Stimulated activated CD8-positive, alpha-beta memory T cell treated with anti-CD3 and anti-CD28 coated beads, Interleukin-7, amount 100 ng/mL, for 24 hours (primary cell): Measurements from ENCODE around the gene CALHM3.

Experiments used
- DNase-seq: peaks from one replicate; pipeline ENCODE4 v3.0.0-alpha.2; 2020; ENCODE audit warnings: low read depth

The CALHM3 gene

GRCh38 chr10:103449208-103450144 is 29.6 kb downstream of the CALHM3 start:
- no peak for DNase-seq

GRCh38 chr10:103448746-103449145 is 30.3 kb downstream of the CALHM3 start:
- DNase-seq, result no peak

DNA sequence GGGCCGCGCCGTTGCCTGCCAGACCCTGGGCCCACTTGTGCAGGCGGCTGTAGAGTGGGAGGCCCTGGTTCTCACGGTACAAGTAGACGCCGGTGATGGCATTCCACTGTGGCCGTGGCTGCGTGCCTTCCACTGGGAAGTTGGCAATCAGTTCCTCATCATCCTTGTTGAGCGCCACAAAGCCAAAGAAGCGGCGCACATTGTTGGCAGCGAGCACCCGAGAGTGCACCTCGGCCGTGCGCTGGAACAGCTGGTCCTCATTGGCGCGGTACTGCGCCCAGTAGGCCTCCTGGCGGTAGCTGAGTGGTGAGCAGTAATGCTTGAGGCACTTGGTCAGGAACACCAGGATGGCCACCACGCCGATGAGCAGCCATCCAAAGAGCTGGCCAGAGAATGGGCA is 31.9 kb downstream of the CALHM3 start:
- no peak for DNase-seq

- no peak for DNase-seq
Observed at GRCh38 chr10:103445767-103446567, 33.1 kb downstream of the CALHM3 start.

DNA sequence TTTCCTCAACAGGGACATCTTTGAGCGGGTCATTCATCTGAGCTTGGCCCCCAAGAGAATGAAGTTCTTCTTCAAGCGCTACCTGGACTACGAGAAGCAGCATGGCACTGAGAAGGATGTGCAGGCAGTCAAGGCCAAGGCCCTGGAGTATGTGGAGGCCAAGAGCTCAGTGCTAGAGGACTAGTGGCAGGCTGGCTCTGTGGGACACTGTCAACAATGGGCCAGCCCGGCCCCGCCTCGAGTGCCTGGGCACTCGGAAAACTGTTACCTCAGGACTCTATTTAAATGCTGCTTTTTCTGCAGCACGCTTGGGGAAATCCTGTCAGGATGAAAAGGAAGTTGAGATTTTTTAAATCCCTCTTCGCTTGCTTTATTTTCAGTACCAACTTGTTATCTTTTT is 33.7 kb downstream of the CALHM3 start:
- no peak for DNase-seq

GRCh38 chr10:103444478-103444877 is 34.6 kb downstream of the CALHM3 start:
- no peak for DNase-seq

DNA sequence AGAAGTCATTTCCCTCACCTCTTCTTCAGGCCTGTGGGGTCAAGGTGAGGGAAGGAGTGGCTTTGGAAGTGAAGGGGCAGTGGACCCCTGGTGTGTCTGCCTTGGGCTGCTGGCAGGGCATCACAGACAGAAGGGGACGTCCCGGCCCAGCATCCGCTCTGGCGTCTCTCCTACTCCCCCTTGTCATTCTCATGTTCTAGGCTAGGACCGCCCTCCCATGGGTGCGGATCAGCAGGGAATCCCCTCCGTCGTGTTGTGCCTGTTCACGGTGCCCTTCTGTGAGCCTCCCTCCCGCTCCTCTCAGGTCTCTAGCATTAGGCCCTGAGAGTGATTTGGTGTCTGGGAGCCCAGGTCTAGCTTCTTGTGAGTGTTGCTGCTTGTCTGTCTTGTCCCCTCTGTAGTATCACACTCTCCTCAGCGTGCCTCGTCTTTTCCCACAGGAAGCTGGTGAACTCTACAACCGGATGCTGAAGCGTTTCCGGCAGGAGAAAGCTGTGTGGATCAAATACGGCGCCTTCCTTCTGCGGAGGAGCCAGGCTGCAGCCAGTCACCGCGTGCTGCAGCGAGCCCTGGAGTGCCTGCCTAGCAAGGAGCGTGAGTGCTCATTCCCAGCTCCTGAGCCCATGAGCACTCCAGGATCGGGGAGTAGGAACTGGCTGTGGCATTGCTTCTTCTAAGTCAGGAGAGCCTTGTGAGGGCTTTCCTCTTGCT is 35.4 kb downstream of the CALHM3 start:
- no peak for DNase-seq

- no peak for DNase-seq
Observed at GRCh38 chr10:103442031-103442461, 37.0 kb downstream of the CALHM3 start.

GRCh38 chr10:103441611-103442010 is 37.4 kb downstream of the CALHM3 start:
- no peak for DNase-seq

DNA sequence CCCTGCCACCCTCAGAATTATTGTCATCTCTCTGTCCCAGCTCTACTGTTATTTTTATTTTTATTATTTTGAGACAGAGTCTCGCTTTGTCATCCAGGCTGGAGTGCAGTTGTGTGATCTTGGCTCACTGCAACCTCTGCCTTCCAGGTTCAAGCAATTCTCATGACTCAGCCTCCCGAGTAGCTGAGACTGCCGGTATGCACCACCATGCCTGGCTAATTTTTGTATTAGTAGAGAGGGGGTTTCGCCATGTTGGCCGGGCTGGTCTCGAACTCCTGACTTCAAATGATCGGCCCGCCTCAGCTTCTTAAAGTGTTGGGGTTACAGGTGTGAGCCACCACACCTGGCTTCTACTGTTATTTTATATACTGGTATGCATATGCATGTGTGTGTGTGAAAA is 37.8 kb downstream of the CALHM3 start:
- no peak for DNase-seq

GRCh38 chr10:103440416-103440815 is 38.6 kb downstream of the CALHM3 start:
- DNase-seq, result no peak

DNA sequence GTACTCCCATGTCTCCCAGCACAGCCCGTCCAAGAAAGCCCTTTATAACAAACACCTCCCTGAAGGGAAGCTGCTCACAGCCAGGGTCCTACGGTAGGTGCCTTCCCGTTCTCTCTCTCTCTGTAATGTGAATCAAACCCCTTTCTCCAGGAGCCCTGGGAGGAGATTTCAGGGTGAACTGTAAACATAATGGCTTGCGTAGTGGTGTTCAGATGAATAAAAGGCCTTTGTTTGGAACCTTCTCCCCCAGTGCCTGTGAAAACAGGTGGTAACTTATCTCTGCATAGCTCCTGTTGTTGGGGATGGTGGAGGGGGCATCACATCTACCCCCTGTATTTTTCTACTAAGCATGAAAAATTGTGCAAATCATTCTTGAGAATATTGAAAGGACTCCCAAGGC is 39.3 kb downstream of the CALHM3 start:
- DNase-seq, result no peak

GRCh38 chr10:103433858-103434257 is 45.2 kb downstream of the CALHM3 start:
- DNase-seq, result no peak

GRCh38 chr10:103431902-103432301 is 47.1 kb downstream of the CALHM3 start:
- DNase-seq, result no peak

DNA sequence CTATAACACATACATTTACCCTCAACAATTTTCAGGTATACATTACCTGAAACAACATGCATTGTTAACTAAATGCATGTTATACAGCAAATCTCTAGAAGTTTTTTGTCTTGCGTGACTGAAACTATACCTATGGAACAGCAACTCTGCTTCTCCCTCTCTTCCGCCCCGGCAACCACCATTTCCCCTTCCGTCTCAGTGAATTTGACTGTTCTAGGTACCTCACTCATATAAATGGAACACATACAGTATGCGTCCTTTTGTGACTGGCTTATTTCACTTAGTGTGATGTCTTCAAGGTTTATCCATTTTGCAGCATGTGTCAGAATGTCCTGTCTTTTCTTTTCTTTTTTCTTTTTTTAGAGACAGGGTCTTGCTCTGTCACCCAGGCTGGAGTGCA is 49.4 kb downstream of the CALHM3 start:
- DNase-seq, result no peak

GRCh38 chr10:103428989-103429643 is 49.9 kb downstream of the CALHM3 start:
- no peak for DNase-seq

DNA sequence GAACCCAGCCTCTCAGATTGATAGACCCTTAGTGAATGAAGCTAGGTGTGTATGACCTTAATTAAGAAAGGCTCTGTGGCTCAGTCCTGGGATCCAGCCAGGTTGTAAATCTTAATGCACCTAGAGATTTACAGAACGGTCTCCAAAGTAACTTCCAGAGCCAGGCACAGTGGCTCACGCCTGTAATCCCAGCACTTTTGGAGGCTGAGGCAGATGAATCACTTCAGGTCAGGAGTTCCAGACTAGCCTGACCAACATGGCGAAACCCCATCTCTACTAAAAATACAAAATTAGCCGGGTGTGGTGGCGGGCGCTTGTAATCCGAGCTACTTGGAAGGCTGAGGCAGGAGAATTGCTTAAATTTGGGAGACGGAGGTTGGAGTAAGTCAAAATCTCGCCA is 51.2 kb downstream of the CALHM3 start:
- no peak for DNase-seq

DNA sequence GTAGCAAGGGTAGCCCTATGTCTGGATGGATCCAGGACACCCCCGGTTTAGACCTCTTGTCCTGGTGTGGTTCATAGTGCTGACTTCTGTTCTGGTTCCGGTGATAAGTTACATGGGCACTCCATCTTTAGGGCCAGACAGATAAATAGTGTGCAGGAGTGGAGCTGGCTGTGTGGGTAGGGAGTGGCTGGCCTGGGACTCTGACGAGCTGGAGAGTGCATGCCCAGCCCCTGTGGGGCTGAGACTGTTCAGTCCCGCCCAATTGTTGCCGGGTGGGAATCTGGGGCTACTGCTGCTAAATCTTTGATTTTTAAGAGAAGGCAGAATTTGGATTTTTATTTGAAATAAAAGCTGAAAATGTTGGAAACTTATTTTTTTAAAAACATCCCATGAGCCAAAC is 55.3 kb downstream of the CALHM3 start:
- no peak for DNase-seq
